Endodermal cell (in vitro differentiated cells): ENCODE data around the gene RAP1GAP2. TPM values are rescaled to one million over a fixed set of nuclear protein-coding genes. Genes with fewer than 3 reads are reported as not detected.
"Not testable (repeated sequence)": the region's sequence is repeated elsewhere in the genome, so short reads cannot be mapped to it uniquely, and the experiment has no call there.

Experiments
- DNase-seq: peaks from one replicate; pipeline ENCODE4 v3.0.0-alpha.2; 2017
- H3K27ac ChIP-seq: 2 replicates; pipeline ENCODE4 v1.5.1; 2013; ENCODE audit warnings: mild to moderate bottlenecking, low read depth, low read length, moderate library complexity
- H3K27me3 ChIP-seq: 2 replicates; pipeline ENCODE4 v1.6.1; 2013; ENCODE audit warnings: mild to moderate bottlenecking, low read length, moderate library complexity; ENCODE audit not compliant: insufficient read depth, control insufficient read depth, poor library complexity, severe bottlenecking
- H3K36me3 ChIP-seq: 2 replicates; pipeline ENCODE4 v1.7.0; 2013; ENCODE audit warnings: mild to moderate bottlenecking, low read length, moderate library complexity; ENCODE audit not compliant: control insufficient read depth, insufficient read depth
- H3K4me1 ChIP-seq: one replicate; pipeline ENCODE4 v1.7.0; 2013; ENCODE audit warnings: low read length; ENCODE audit not compliant: control insufficient read depth, insufficient read depth
- H3K4me3 ChIP-seq: 2 replicates; pipeline ENCODE4 v1.5.1; 2013; ENCODE audit warnings: mild to moderate bottlenecking, low read length, moderate library complexity
- H3K9ac ChIP-seq: 2 replicates; pipeline ENCODE4 v1.6.1; 2013; ENCODE audit warnings: mild to moderate bottlenecking, low read length, moderate library complexity; ENCODE audit not compliant: poor library complexity, severe bottlenecking; ENCODE audit errors: extremely low read depth
- H3K9me3 ChIP-seq: 2 replicates; pipeline ENCODE4 v1.6.1; 2013; ENCODE audit warnings: mild to moderate bottlenecking, low read length, moderate library complexity; ENCODE audit not compliant: control insufficient read depth
- H3K27ac Mint-ChIP-seq: 2 replicates; pipeline ENCODE4 v1.8.0; 2020; ENCODE audit warnings: mixed read lengths
- H3K27me3 Mint-ChIP-seq: 2 replicates; pipeline ENCODE4 v1.8.0; 2021; ENCODE audit warnings: mild to moderate bottlenecking, mixed read lengths; ENCODE audit not compliant: insufficient read depth
- H3K36me3 Mint-ChIP-seq: 2 replicates; pipeline ENCODE4 v1.8.0; 2020; ENCODE audit warnings: low read depth, mixed read lengths
- H3K4me1 Mint-ChIP-seq: 2 replicates; pipeline ENCODE4 v1.8.0; 2020; ENCODE audit warnings: mixed read lengths
- H3K4me3 Mint-ChIP-seq: 2 replicates; pipeline ENCODE4 v1.8.0; 2020; ENCODE audit warnings: mild to moderate bottlenecking, moderate library complexity, mixed read lengths
- H3K9me3 Mint-ChIP-seq: 2 replicates; pipeline ENCODE4 v1.8.0; 2020; ENCODE audit warnings: mild to moderate bottlenecking, mixed read lengths
- WGBS, 2 experiments: methylation state at CpG; one replicate each; pipeline versions ENCODE4 v1.1.5 to v1.1.7; 2013; ENCODE audit warnings: missing lambda C conversion rate in 2 of 2, mixed read lengths in 1 of 2; ENCODE audit not compliant: insufficient coverage in 1 of 2, insufficient read length in 1 of 2; 5-methylcytosine and 5-hydroxymethylcytosine counted together
- total RNA-seq, 2 donors: library from RNA; stranded (reverse); fragmentation: NEBNext Ultra II Directional in 1 of 2; extraction: Animal tissue kit (Norgen Biotek cat#: 25700) in 1 of 2; gene quantifications; 2 replicates in 1 of 2; 3 replicates in 1 of 2; pipeline ENCODE4 v1.2.1, GENCODE V29; 2021
- TF ChIP-seq, protein P1 (sequence below): fragments of 200-600 bp; sonication (generic); conservative IDR thresholded peaks from 2 replicates; pipeline ENCODE4 v1.5.0; 2021; ENCODE audit warnings: antibody characterized with exemption, mild to moderate bottlenecking

Gene RAP1GAP2
- total RNA-seq, 2 donors from 2014 or later, result 18.0 to 44.3 TPM

DNA sequence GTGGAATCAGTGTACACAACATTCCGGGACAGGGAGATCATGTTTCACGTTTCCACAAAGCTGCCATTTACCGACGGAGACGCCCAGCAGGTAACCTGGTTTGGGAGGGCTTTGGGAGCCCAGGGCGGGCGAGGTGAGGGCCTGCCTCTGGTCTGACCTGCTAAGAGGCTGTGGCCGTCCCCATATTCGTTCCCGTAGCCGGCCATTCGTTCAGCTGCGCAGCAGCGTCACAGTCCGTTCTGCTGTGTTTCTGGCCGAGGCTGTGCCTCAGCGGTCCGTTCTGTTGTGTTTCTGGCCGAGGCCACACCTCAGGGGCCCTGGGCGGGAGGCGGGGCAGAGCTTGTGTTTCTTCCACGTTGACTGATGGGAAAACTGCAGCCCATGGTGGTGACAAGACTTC lies 199.1 kb downstream of the RAP1GAP2 start:
- H3K9me3 ChIP-seq, result no peaks in the 10 kb centered on the region

GRCh38 chr17:2995886-2996809 lies 199.9 kb downstream of the RAP1GAP2 start:
- WGBS, 2 experiments, result 91 to 96% methylated on average over 11 to 17 of the region's 17 CpGs
- Mint-ChIP-seq H3K36me3 (peaks cover 33% of the 10 kb centered on the region), H3K4me3 (no peak overlapping the region), H3K4me1 (no peaks in the 10 kb centered on the region), H3K27me3 (no peaks in the 10 kb centered on the region), H3K27ac (no peak overlapping the region), H3K9me3 (no peaks in the 10 kb centered on the region)
- DNase-seq, result no peak
- H3K36me3 ChIP-seq, result peaks cover 3% of the 10 kb centered on the region
- no peaks in the 10 kb centered on the region for H3K27me3 ChIP-seq
- no peak overlapping the region for H3K4me3 ChIP-seq
- H3K27ac ChIP-seq, result no peak overlapping the region
- TF ChIP-seq, protein P1, sequence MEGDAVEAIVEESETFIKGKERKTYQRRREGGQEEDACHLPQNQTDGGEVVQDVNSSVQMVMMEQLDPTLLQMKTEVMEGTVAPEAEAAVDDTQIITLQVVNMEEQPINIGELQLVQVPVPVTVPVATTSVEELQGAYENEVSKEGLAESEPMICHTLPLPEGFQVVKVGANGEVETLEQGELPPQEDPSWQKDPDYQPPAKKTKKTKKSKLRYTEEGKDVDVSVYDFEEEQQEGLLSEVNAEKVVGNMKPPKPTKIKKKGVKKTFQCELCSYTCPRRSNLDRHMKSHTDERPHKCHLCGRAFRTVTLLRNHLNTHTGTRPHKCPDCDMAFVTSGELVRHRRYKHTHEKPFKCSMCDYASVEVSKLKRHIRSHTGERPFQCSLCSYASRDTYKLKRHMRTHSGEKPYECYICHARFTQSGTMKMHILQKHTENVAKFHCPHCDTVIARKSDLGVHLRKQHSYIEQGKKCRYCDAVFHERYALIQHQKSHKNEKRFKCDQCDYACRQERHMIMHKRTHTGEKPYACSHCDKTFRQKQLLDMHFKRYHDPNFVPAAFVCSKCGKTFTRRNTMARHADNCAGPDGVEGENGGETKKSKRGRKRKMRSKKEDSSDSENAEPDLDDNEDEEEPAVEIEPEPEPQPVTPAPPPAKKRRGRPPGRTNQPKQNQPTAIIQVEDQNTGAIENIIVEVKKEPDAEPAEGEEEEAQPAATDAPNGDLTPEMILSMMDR, result no peak
- no peak overlapping the region for H3K9ac ChIP-seq
- no peaks in the 10 kb centered on the region for H3K4me1 ChIP-seq
- H3K9me3 ChIP-seq, result no peaks in the 10 kb centered on the region

More for the DNA sequence above, 199.1 kb downstream of the RAP1GAP2 start:
- H3K4me3 ChIP-seq, result no peak overlapping the region
- no peaks in the 10 kb centered on the region for H3K9me3 Mint-ChIP-seq
- H3K4me3 Mint-ChIP-seq, result no peak overlapping the region
- TF ChIP-seq, protein P1, result no peak
- H3K9ac ChIP-seq, result no peak overlapping the region
- H3K27ac Mint-ChIP-seq, result peak overlapping the region; percentile 68
- 77 to 91% methylated on average over 17 to 22 of the region's 22 CpGs for WGBS, 2 experiments
- no peaks in the 10 kb centered on the region for H3K27me3 Mint-ChIP-seq
- no peaks in the 10 kb centered on the region for H3K4me1 ChIP-seq
- peaks cover 34% of the 10 kb centered on the region for H3K36me3 Mint-ChIP-seq
- no peaks in the 10 kb centered on the region for H3K4me1 Mint-ChIP-seq
- H3K27ac ChIP-seq, result no peak overlapping the region
- no peaks in the 10 kb centered on the region for H3K27me3 ChIP-seq
- H3K36me3 ChIP-seq, result peaks cover 3% of the 10 kb centered on the region
- DNase-seq, result peak; percentile 44

DNA sequence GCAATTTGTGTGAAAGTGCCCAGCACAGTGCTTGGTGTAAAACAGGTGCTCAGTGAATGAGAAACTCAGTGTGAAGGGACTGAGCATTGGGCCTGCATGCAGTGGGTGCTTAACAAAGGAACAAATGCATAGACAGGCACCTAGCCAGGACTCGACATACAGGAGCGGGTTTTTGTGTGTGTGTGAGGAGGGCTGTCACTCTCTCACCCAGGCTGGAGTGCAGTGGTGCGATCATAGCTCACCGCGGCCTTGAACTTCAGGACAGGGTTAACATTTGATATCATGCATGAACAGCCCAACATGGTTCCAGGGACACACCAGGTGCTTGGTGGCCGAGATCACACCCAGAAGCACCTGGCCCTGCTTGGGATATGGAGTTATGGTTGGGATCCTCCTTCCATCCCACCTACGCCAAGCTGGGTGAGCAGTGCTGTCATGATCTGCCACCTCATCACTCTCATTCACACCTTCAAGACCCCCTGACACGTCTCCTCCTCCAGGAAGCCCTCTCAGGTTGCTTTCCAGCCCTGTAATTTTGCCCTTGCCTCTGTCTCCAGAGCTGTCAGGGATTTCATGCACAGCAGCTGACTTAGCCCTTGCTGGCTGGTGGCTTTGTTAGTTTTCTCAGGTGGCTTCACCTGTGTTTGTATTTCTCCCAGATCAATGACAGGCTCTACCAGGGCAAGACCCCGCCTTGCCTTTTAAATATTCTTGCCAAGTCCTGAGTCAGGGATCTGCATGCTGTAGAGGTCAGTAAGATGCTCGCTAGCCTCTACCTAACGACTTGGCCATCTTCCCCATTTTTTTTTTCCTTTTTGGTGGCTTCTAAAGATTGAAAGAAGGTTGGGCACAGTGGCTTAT lies 200.8 kb downstream of the RAP1GAP2 start:
- peak overlapping the region; percentile 12 for H3K27ac Mint-ChIP-seq
- no peaks in the 10 kb centered on the region for H3K4me1 Mint-ChIP-seq
- Histone ChIP-seq H3K36me3 (peaks cover 3% of the 10 kb centered on the region), H3K27me3 (no peaks in the 10 kb centered on the region), H3K9me3 (no peaks in the 10 kb centered on the region), H3K4me3 (no peak overlapping the region), H3K27ac (no peak overlapping the region), H3K4me1 (no peaks in the 10 kb centered on the region), H3K9ac (no peak overlapping the region)
- H3K9me3 Mint-ChIP-seq, result no peaks in the 10 kb centered on the region
- 91 to 94% methylated on average over 7 to 11 of the region's 11 CpGs for WGBS, 2 experiments
- TF ChIP-seq, protein P1, result no peak
- peaks cover 29% of the 10 kb centered on the region for H3K36me3 Mint-ChIP-seq
- no peaks in the 10 kb centered on the region for H3K27me3 Mint-ChIP-seq
- H3K4me3 Mint-ChIP-seq, result no peak overlapping the region
- no peak for DNase-seq

- not testable (repeated sequence) for H3K4me1 Mint-ChIP-seq, H3K27ac ChIP-seq, H3K36me3 ChIP-seq, H3K9me3 Mint-ChIP-seq, H3K4me3 Mint-ChIP-seq, H3K4me1 ChIP-seq, H3K4me3 ChIP-seq, H3K27ac Mint-ChIP-seq, H3K9me3 ChIP-seq, H3K27me3 Mint-ChIP-seq, H3K9ac ChIP-seq, DNase-seq, H3K27me3 ChIP-seq
- 94% methylated on average over 7 to 9 of the region's 9 CpGs for WGBS, 2 experiments
- peaks cover 23% of the 10 kb centered on the region for H3K36me3 Mint-ChIP-seq
These were observed 202.2 kb downstream of the RAP1GAP2 start for GRCh38 chr17:2998469-2998901.
